Testis (tissue), 3 donors: ENCODE measurements around the gene ANKRD28. TPM values are rescaled to one million over a fixed set of nuclear protein-coding genes. Genes with fewer than 3 reads are reported as not detected.

Experiments
- DNase-seq: peaks from one replicate; pipeline ENCODE4 v3.0.0-alpha.2; 2019
- H3K27ac ChIP-seq, 2 donors: fragments of 200-600 bp; sonication (generic); one replicate each; pipeline ENCODE4 v1.5.1; 2019
- H3K27me3 ChIP-seq: fragments of 200-600 bp; sonication (generic); one replicate; pipeline ENCODE4 v1.5.1; 2019
- H3K36me3 ChIP-seq: fragments of 200-600 bp; sonication (generic); one replicate; pipeline ENCODE4 v1.5.1; 2017; ENCODE audit warnings: low read depth; ENCODE audit errors: missing control alignments
- H3K4me1 ChIP-seq: fragments of 200-600 bp; sonication (generic); one replicate; pipeline ENCODE4 v1.5.1; 2019
- H3K4me3 ChIP-seq, 2 donors: fragments of 200-600 bp; sonication (generic); one replicate each; pipeline ENCODE4 v1.5.1; 2017 to 2019
- H3K9me3 ChIP-seq: fragments of 200-600 bp; sonication (generic); one replicate; pipeline ENCODE4 v1.5.1; 2017
- POLR2A ChIP-seq: fragments of 450-650 bp; IDR thresholded peaks from one replicate; pipeline ENCODE4 v1.6.1; 2017; ENCODE audit warnings: antibody characterized with exemption, mild to moderate bottlenecking, moderate library complexity
- WGBS, 2 donors: methylation state at CpG; one replicate each; pipeline ENCODE4 v1.1.5; 2018; 5-methylcytosine and 5-hydroxymethylcytosine counted together
- intact Hi-C: fragments of 100-400 bp; cut with DNase I; formaldehyde crosslinking; loops from one replicate; pipeline ENCODE4 v1.15.1; 2023; ENCODE audit warnings: low total_unique reads
- polyA plus RNA-seq: library from polyadenylated mRNA; stranded (reverse); fragments of 350-450 nt; fragmentation: Illumina TruSeq; extraction: RNeasy Lipid Tissue Mini Kit (QIAGEN cat#74804); gene quantifications from one replicate; pipeline ENCODE4 v1.2.3, GENCODE V29; 2014; ENCODE audit warnings: low read depth, low replicate concordance; ENCODE audit not compliant: insufficient read depth
- total RNA-seq, 2 donors: library from RNA; depleted of rRNA; stranded (reverse); fragments of >200 nt; gene quantifications; one replicate each; pipeline ENCODE4 v1.2.3, GENCODE V29; 2016
- TF ChIP-seq, protein P1 (sequence below), 3 experiments: fragments of 450-650 bp in 2 of 3; fragments of 200-600 bp in 1 of 3; sonication (generic) in 1 of 3; IDR thresholded peaks; one replicate each; pipeline ENCODE4 v1.5.1; 2016 to 2019; ENCODE audit warnings: antibody characterized with exemption in 3 of 3, mild to moderate bottlenecking in 2 of 3, moderate library complexity in 1 of 3

Gene ANKRD28
- total and polyA plus RNA-seq, 3 donors from 2014 or later = 82.8 to 96.3 (median 93.8) TPM

DNA sequence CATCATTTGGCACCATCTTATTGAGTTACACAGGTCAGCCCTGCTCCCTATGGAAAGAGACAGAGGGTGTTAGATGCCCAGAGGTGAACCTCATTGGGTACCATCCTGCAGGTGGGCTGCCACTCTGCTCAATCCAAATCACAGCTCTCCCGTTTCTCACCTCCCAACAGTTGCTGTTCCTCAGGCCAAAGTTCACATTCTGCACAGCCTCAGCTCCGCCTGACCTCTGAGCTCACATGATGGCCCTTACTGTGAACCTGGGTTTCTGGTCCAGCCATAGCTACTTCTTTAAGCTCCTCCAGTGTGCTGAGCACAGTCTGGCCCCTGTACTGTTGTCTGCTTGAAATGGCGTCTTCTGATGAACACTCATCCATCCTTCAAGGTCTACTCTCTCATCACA is 148.4 kb downstream of the ANKRD28 start:
- no peaks in the 10 kb centered on the region for H3K9me3 ChIP-seq
- no peaks in the 10 kb centered on the region for H3K27me3 ChIP-seq
- WGBS, 2 donors = 90 to 97% methylated on average over 3 of the region's 3 CpGs
- no peaks in the 10 kb centered on the region for H3K36me3 ChIP-seq
- peaks cover 8% of the 10 kb centered on the region for H3K4me1 ChIP-seq
- no peak overlapping the region for H3K27ac ChIP-seq
- intact Hi-C loops = no loop called here
- TF ChIP-seq, protein P1, sequence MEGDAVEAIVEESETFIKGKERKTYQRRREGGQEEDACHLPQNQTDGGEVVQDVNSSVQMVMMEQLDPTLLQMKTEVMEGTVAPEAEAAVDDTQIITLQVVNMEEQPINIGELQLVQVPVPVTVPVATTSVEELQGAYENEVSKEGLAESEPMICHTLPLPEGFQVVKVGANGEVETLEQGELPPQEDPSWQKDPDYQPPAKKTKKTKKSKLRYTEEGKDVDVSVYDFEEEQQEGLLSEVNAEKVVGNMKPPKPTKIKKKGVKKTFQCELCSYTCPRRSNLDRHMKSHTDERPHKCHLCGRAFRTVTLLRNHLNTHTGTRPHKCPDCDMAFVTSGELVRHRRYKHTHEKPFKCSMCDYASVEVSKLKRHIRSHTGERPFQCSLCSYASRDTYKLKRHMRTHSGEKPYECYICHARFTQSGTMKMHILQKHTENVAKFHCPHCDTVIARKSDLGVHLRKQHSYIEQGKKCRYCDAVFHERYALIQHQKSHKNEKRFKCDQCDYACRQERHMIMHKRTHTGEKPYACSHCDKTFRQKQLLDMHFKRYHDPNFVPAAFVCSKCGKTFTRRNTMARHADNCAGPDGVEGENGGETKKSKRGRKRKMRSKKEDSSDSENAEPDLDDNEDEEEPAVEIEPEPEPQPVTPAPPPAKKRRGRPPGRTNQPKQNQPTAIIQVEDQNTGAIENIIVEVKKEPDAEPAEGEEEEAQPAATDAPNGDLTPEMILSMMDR (IDR thresholded peaks at IDR 0.05) = no peak
- TF ChIP-seq POLR2A = no peak
- no peak overlapping the region for H3K4me3 ChIP-seq
- DNase-seq = no peak

DNA sequence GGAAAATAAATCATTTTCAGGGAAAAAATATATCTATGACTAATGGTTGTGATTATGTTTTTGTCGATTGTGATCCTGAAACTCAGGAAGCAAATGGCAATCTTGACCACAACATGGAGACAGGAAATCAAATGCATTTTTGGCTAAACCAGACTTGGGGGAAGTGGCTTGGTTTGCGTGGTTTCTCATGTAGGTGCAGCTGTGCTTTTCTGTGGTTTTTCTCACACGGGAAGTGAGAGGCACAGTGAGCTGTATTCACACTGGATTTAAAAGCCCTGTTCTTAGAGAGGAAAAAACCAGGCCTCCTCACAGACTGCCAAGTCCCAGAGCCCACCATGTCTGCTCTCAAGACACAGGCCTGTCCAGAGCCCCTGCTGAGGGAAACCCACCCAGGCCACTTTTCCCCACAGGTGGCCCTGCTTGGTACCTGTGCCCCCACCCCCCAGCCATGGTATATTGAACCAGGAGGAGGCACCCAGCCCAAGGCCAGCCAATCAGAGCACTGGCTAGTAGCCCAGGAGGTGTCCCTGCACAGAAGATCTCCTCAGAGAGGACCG is 150.1 kb downstream of the ANKRD28 start:
- no peak overlapping the region for H3K4me3 ChIP-seq
- no peaks in the 10 kb centered on the region for H3K36me3 ChIP-seq
- intact Hi-C loops = no loop called here
- WGBS, 2 donors = 62 to 69% methylated on average over 4 of the region's 4 CpGs
- H3K4me1 ChIP-seq = peaks cover 8% of the 10 kb centered on the region
- peak overlapping the region in 1 of 2 donors; percentile 61 for H3K27ac ChIP-seq
- H3K9me3 ChIP-seq = no peaks in the 10 kb centered on the region
- TF ChIP-seq POLR2A = no peak
- TF ChIP-seq, protein P1 (IDR thresholded peaks at IDR 0.05) = no peak
- DNase-seq = no peak
- no peaks in the 10 kb centered on the region for H3K27me3 ChIP-seq

DNA sequence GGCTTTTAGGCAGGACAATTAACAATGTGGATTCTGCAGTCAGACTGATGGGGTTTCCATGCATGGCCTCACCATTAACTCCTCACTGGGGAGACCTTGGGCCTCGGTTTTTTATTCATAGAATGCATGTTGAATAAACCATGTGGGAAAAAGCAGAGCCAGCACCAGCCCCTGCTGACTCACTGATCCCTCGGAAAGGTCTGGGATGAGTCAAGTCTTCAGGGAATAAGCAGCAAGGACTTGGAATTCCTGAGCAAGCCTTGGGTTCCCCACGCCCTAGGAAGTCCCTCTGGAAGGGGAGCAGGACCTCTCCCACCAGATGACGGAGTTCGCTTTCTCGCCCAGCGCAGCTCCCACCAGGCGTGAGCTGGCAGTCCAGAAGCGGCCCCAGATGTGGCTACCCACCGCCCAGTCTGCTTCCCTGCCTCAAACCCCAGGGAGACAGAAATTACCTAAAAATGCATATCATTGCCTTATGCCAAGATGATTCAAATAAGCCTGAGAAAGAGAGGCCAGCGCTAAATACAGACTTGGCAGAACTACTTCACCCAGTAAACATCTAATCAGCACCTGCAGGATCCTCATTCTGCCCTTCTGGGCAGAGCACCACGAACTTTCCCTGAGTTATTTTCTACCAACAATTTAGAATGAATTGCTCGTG is 150.8 kb downstream of the ANKRD28 start:
- DNase-seq = peak; percentile 39
- WGBS, 2 donors = 52 to 57% methylated on average over 12 to 13 of the region's 13 CpGs
- peak overlapping the region in 1 of 2 donors; percentile 61 for H3K27ac ChIP-seq
- no peak overlapping the region for H3K4me3 ChIP-seq
- intact Hi-C loops = no loop called here
- H3K27me3 ChIP-seq = no peaks in the 10 kb centered on the region
- no peaks in the 10 kb centered on the region for H3K36me3 ChIP-seq
- no peaks in the 10 kb centered on the region for H3K9me3 ChIP-seq
- no peak for TF ChIP-seq POLR2A
- TF ChIP-seq, protein P1 (IDR thresholded peaks at IDR 0.05) = no peak
- H3K4me1 ChIP-seq = peaks cover 8% of the 10 kb centered on the region

DNA sequence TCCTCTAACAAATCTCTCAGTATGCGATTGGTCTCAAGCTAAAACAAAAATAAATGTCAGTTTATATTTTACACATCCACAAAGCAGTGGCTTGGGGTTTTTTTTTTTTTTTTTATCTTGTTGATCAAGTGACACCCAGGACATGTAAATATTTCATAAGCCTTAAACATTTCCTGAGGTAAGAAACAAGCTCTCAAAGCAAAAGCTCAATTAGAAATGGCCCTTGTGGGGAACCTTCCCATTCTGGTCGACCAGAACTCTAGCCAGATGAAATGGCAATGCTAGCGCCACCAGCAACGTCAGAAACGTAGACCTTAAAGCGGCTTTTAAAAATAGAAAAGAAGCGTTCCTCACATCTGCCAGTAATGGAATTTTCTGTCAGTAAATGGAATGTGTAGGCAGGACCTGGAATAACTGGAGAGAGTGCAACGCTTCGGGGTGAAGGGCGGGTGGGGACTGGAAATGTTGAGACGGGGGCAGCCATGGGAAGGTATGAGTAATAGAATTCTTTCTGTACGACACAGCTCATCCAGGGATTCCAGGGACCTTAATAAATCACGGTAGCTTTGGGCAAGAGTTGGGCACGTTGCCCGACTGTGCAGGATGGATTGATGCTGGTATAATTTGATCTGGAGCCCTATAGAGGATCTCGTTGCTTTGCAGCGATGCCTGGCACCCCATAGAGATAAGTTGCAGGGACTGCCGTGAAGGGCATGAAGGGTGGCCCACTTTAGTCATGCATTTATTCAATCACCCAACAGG is 151.9 kb downstream of the ANKRD28 start:
- Histone ChIP-seq H3K9me3 (no peaks in the 10 kb centered on the region), H3K4me1 (peaks cover 8% of the 10 kb centered on the region), H3K36me3 (no peaks in the 10 kb centered on the region), H3K27me3 (no peaks in the 10 kb centered on the region), H3K4me3 (no peak overlapping the region), H3K27ac (no peak overlapping the region)
- intact Hi-C loops = no loop called here
- WGBS, 2 donors = 77 to 83% methylated on average over 18 of the region's 18 CpGs
- no peak for TF ChIP-seq POLR2A
- TF ChIP-seq, protein P1 (IDR thresholded peaks at IDR 0.05) = no peak
- no peak for DNase-seq
